ENCODE results near the gene GJD4.

GJD4 gene

DNA sequence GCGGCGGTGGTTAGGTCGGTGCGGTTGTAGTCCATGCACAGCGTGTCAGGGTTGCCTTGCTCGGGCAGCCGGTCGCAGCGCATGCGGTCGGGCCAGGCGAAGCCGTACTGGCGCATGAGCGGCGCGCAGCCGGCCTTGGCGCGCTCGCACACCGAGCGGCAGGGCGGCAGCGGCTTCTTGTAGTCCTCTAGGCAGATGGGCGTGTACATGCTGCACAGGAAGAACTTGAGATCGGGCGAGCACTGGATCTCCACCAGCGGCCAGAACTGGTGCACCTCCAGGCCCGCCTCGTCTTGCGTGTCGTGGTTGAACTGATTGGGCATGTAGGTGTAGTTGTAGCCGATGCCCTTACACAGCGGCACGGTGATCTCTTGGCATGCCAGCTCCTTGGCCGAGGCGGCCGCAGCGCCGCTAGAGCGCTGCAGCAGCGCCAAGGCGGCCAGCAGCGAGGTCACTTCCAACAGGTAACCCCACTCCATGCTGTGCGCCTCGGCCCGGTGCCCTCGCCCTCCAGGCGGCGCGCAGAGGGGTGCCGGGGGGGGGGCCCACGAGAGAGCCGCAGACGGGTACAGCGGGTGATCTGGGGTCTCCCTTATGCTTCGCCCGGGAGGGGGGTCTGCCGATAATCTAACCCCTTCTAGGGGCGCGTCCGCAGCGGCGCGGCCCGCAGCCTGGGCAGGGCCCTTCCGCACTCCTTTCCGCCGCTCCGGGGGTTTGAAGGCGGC is 36.0 kb downstream of the GJD4 start:
- ATAC-seq = peak; percentile 50
- no peak for TF ChIP-seq ZC3H10 (CRISPR knock-in tag; IDR thresholded peaks at IDR 0.05)
- no peak for TF ChIP-seq RARB (CRISPR knock-in tag; IDR thresholded peaks at IDR 0.05)
- no peak for TF ChIP-seq ZFP30 (CRISPR knock-in tag; IDR thresholded peaks at IDR 0.05)
- TF ChIP-seq CSDC2 (CRISPR knock-in tag; IDR thresholded peaks at IDR 0.05) = no peak
- TF ChIP-seq, protein P1, sequence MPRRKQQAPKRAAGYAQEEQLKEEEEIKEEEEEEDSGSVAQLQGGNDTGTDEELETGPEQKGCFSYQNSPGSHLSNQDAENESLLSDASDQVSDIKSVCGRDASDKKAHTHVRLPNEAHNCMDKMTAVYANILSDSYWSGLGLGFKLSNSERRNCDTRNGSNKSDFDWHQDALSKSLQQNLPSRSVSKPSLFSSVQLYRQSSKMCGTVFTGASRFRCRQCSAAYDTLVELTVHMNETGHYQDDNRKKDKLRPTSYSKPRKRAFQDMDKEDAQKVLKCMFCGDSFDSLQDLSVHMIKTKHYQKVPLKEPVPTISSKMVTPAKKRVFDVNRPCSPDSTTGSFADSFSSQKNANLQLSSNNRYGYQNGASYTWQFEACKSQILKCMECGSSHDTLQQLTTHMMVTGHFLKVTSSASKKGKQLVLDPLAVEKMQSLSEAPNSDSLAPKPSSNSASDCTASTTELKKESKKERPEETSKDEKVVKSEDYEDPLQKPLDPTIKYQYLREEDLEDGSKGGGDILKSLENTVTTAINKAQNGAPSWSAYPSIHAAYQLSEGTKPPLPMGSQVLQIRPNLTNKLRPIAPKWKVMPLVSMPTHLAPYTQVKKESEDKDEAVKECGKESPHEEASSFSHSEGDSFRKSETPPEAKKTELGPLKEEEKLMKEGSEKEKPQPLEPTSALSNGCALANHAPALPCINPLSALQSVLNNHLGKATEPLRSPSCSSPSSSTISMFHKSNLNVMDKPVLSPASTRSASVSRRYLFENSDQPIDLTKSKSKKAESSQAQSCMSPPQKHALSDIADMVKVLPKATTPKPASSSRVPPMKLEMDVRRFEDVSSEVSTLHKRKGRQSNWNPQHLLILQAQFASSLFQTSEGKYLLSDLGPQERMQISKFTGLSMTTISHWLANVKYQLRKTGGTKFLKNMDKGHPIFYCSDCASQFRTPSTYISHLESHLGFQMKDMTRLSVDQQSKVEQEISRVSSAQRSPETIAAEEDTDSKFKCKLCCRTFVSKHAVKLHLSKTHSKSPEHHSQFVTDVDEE (CRISPR knock-in tag; IDR thresholded peaks at IDR 0.05) = no peak
- no peak for TF ChIP-seq PPARA (CRISPR knock-in tag; IDR thresholded peaks at IDR 0.05; ENCODE audit: borderline replicate concordance)
- no peak for TF ChIP-seq ESRRG (CRISPR knock-in tag; IDR thresholded peaks at IDR 0.05)
- TF ChIP-seq SNAI2 (CRISPR knock-in tag; IDR thresholded peaks at IDR 0.05) = no peak
- TF ChIP-seq, protein P2, sequence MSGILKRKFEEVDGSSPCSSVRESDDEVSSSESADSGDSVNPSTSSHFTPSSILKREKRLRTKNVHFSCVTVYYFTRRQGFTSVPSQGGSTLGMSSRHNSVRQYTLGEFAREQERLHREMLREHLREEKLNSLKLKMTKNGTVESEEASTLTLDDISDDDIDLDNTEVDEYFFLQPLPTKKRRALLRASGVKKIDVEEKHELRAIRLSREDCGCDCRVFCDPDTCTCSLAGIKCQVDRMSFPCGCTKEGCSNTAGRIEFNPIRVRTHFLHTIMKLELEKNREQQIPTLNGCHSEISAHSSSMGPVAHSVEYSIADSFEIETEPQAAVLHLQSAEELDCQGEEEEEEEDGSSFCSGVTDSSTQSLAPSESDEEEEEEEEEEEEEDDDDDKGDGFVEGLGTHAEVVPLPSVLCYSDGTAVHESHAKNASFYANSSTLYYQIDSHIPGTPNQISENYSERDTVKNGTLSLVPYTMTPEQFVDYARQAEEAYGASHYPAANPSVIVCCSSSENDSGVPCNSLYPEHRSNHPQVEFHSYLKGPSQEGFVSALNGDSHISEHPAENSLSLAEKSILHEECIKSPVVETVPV (CRISPR knock-in tag; IDR thresholded peaks at IDR 0.05) = no peak
- TF ChIP-seq OSR1 (CRISPR knock-in tag; IDR thresholded peaks at IDR 0.05) = no peak
- TF ChIP-seq TCF4 (CRISPR knock-in tag; IDR thresholded peaks at IDR 0.05; ENCODE audit: borderline replicate concordance) = no peak
- TF ChIP-seq GLIS3 (CRISPR knock-in tag; IDR thresholded peaks at IDR 0.05) = no peak
- TF ChIP-seq, protein P3, sequence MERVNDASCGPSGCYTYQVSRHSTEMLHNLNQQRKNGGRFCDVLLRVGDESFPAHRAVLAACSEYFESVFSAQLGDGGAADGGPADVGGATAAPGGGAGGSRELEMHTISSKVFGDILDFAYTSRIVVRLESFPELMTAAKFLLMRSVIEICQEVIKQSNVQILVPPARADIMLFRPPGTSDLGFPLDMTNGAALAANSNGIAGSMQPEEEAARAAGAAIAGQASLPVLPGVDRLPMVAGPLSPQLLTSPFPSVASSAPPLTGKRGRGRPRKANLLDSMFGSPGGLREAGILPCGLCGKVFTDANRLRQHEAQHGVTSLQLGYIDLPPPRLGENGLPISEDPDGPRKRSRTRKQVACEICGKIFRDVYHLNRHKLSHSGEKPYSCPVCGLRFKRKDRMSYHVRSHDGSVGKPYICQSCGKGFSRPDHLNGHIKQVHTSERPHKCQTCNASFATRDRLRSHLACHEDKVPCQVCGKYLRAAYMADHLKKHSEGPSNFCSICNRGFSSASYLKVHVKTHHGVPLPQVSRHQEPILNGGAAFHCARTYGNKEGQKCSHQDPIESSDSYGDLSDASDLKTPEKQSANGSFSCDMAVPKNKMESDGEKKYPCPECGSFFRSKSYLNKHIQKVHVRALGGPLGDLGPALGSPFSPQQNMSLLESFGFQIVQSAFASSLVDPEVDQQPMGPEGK (CRISPR knock-in tag; IDR thresholded peaks at IDR 0.05; ENCODE audit: borderline replicate concordance) = no peak
- TF ChIP-seq BACH2 (CRISPR knock-in tag; IDR thresholded peaks at IDR 0.05; ENCODE audit: borderline replicate concordance) = no peak
- TF ChIP-seq ARNTL (CRISPR knock-in tag; IDR thresholded peaks at IDR 0.05; ENCODE audit: borderline replicate concordance, low read depth) = no peak
- TF ChIP-seq, protein P4, sequence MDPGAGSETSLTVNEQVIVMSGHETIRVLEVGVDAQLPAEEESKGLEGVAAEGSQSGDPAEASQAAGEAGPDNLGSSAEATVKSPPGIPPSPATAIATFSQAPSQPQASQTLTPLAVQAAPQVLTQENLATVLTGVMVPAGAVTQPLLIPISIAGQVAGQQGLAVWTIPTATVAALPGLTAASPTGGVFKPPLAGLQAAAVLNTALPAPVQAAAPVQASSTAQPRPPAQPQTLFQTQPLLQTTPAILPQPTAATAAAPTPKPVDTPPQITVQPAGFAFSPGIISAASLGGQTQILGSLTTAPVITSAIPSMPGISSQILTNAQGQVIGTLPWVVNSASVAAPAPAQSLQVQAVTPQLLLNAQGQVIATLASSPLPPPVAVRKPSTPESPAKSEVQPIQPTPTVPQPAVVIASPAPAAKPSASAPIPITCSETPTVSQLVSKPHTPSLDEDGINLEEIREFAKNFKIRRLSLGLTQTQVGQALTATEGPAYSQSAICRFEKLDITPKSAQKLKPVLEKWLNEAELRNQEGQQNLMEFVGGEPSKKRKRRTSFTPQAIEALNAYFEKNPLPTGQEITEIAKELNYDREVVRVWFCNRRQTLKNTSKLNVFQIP (CRISPR knock-in tag; IDR thresholded peaks at IDR 0.05; ENCODE audit: borderline replicate concordance, low read depth) = no peak
- TF ChIP-seq ZNF70 (CRISPR knock-in tag; IDR thresholded peaks at IDR 0.05) = no peak
- no peak for TF ChIP-seq TOX (CRISPR knock-in tag; IDR thresholded peaks at IDR 0.05; ENCODE audit: borderline replicate concordance)
- no peak for TF ChIP-seq ZNF565 (CRISPR knock-in tag; conservative IDR thresholded peaks at IDR 0.05; ENCODE audit: low read depth)
- no peak for TF ChIP-seq ISL1 (CRISPR knock-in tag; IDR thresholded peaks at IDR 0.05)

DNA sequence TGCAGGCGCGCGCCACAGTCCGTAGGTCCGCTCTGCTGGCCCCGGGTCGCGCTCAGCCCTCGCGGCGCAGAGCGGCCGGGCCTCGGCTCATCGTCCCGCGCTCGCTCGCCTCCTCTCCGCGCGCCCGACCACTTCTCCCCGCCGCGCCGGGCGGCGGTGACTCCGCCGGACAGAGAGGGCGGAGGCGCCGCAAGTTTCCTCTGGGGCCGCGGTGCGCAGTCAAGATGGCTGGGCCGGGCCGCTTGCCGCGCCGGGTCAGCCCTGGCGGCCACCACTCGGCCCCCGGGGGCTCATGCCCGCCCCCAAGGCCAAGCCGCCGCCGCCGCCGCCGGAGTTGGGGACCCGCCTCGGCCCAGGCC is 36.5 kb downstream of the GJD4 start:
- TF ChIP-seq PPARA (CRISPR knock-in tag; IDR thresholded peaks at IDR 0.05; ENCODE audit: borderline replicate concordance) (no peak), ISL1 (CRISPR knock-in tag; IDR thresholded peaks at IDR 0.05) (no peak), TOX (CRISPR knock-in tag; IDR thresholded peaks at IDR 0.05; ENCODE audit: borderline replicate concordance) (no peak), ZNF565 (CRISPR knock-in tag; conservative IDR thresholded peaks at IDR 0.05; ENCODE audit: low read depth) (no peak), ZFP30 (CRISPR knock-in tag; IDR thresholded peaks at IDR 0.05) (no peak), GLIS3 (CRISPR knock-in tag; IDR thresholded peaks at IDR 0.05) (no peak), CSDC2 (CRISPR knock-in tag; IDR thresholded peaks at IDR 0.05) (no peak), ARNTL (CRISPR knock-in tag; IDR thresholded peaks at IDR 0.05; ENCODE audit: borderline replicate concordance, low read depth) (no peak), TCF4 (CRISPR knock-in tag; IDR thresholded peaks at IDR 0.05; ENCODE audit: borderline replicate concordance) (no peak), RARB (CRISPR knock-in tag; IDR thresholded peaks at IDR 0.05) (no peak), ESRRG (CRISPR knock-in tag; IDR thresholded peaks at IDR 0.05) (no peak), BACH2 (CRISPR knock-in tag; IDR thresholded peaks at IDR 0.05; ENCODE audit: borderline replicate concordance) (no peak), ZFP3 (CRISPR knock-in tag; IDR thresholded peaks at IDR 0.05) (no peak), ZC3H10 (CRISPR knock-in tag; IDR thresholded peaks at IDR 0.05) (no peak), OSR1 (CRISPR knock-in tag; IDR thresholded peaks at IDR 0.05) (no peak), SNAI2 (CRISPR knock-in tag; IDR thresholded peaks at IDR 0.05) (no peak)
- TF ChIP-seq, protein P2 (CRISPR knock-in tag; IDR thresholded peaks at IDR 0.05) = no peak
- TF ChIP-seq, protein P4 (CRISPR knock-in tag; IDR thresholded peaks at IDR 0.05; ENCODE audit: borderline replicate concordance, low read depth) = no peak
- TF ChIP-seq, protein P1 (CRISPR knock-in tag; IDR thresholded peaks at IDR 0.05) = no peak
- peak; percentile 16 for ATAC-seq
